Measurements from ENCODE around the gene STAC3.

- no peak for TF ChIP-seq CTCF (IDR thresholded peaks at IDR 0.05)
- TF ChIP-seq POLR2A (IDR thresholded peaks at IDR 0.05): no peak
These were observed 16.4 kb downstream of the STAC3 start for GRCh38 chr12:57234571-57235016.

Measured in heart left ventricle (tissue), 13 donors.